ENCODE data around the gene DENND1A.

- TF ChIP-seq CTCF (IDR thresholded peaks at IDR 0.05) (no peak), POLR2A (IDR thresholded peaks at IDR 0.05) (no peak), POLR2AphosphoS5 (IDR thresholded peaks at IDR 0.05) (no peak)
These were observed 11.7 kb upstream of the DENND1A start for GRCh38 chr9:123941524-123942070.
